ENCODE data around the gene NCOA1. TPM values are rescaled to one million over a fixed set of nuclear protein-coding genes. Genes with fewer than 3 reads are reported as not detected.
"Not testable (repeated sequence)": the region's sequence is repeated elsewhere in the genome, so short reads cannot be mapped to it uniquely, and the experiment has no call there.

NCOA1 gene
- total RNA-seq, 4 donors from 2014 or later: 41.3 to 69.6 (median 54.8) TPM

DNA sequence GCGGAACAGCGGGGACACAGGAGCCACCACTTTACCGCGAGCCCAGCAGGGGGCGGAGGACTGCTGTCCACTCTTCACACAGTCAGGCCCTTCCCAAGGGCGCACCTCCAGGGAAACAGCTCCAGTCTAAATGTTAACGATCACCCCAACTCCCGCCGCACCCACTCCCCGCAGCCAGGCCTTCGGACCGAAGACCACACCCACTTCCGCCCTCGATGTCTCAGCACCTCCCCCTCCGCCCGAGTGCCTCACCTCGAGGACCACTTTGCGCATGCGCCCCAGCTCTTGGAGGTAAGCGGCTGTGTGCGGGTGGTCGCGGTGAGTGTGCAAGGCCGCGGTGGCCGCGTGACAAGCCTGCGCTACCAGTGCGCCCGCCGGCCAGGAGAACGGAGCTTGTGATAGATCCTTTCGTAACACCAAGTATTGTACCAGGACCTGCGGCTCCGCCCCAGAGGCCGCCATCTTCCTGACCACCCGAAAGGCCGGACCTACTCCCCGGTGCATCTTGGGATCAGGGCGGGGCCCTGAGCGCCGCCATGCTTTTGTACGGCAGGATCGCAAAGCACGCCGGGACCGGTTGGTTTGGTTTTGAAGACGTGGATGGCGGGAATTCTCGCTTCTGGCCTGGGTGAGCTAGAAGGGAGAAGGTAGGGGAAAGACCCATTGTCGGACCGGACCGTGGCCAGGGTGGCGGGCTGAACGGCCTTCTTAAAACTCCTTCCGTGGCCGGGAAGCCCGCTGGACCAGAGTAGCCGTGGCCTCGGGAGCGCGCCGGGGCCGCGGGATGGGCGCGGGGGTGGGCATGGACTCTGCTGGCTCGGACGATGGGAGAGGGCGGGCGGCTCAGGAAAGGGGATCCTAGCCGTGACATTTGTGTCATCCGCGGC is 302.1 kb downstream of the NCOA1 start, which contains the start of the genes CENPO and PTRHD1:
Gene CENPO (plus strand): TSS at position 552 of the 887 bp plus-strand sequence. CDS start 495 bp downstream, outside the sequence.
Gene PTRHD1 (minus strand): TSS at position 518 of the 887 bp plus-strand sequence. CDS start 14 bp downstream, at position 504.
- H3K27me3 ChIP-seq: no peaks in the 10 kb centered on the region
- peak within 1 kb of the TSS; percentile 94 to 97 (median 96) for H3K27ac ChIP-seq
- TF ChIP-seq, protein P1, sequence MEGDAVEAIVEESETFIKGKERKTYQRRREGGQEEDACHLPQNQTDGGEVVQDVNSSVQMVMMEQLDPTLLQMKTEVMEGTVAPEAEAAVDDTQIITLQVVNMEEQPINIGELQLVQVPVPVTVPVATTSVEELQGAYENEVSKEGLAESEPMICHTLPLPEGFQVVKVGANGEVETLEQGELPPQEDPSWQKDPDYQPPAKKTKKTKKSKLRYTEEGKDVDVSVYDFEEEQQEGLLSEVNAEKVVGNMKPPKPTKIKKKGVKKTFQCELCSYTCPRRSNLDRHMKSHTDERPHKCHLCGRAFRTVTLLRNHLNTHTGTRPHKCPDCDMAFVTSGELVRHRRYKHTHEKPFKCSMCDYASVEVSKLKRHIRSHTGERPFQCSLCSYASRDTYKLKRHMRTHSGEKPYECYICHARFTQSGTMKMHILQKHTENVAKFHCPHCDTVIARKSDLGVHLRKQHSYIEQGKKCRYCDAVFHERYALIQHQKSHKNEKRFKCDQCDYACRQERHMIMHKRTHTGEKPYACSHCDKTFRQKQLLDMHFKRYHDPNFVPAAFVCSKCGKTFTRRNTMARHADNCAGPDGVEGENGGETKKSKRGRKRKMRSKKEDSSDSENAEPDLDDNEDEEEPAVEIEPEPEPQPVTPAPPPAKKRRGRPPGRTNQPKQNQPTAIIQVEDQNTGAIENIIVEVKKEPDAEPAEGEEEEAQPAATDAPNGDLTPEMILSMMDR (IDR thresholded peaks at IDR 0.05): peak in 5 of 6 experiments; percentile 39 to 87 (median 85)
- peak; percentile 20 to 56 for TF ChIP-seq POLR2A (IDR thresholded peaks at IDR 0.05)
- H3K4me3 ChIP-seq: peak within 1 kb of the TSS; percentile 64 to 85 (median 72)
- peak; percentile 95 to 98 (median 98) for DNase-seq
- H3K4me1 ChIP-seq: peaks cover 0 to 9% (median 2%) of the 10 kb centered on the region in 4 donors
- no peaks in the 10 kb centered on the region for H3K9me3 ChIP-seq
- H3K36me3 ChIP-seq: no peaks in the 10 kb centered on the region

DNA sequence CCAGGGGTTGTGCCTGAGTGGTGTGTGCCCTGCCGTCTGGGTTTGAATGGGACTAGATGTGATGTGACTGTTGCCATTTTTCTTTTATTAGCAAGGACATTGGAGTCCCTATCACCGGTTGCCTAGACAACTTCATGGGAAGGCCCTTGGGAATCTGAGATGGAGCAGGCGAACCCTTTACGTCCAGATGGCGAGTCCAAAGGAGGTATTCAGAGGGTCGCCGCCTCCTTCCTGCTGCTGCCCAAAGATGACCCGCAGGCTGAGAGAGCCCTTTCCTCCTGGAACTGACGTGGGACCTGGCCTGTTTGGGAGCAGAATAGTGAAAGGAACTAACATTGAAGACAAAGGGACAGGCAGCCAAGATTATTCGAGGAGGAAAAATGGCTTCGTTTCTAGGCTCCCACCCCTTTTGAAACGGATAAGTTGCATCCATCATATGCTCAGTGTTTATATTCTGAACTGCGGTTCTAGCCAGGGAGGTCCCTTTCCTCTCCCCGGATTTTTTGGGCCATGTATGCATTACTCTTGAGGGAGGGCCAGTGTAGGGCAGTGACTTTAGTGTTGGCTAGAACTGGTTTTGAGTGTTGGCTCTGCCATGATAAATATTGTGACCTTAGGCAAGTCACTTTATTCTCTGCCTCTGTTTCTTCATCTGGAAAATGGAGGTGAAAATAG is 302.8 kb downstream of the NCOA1 start:
- TF ChIP-seq, protein P1 (IDR thresholded peaks at IDR 0.05): no peak
- TF ChIP-seq POLR2A (IDR thresholded peaks at IDR 0.05): no peak
- H3K4me3 ChIP-seq: peak overlapping the region; percentile 64 to 85 (median 72)
- no peaks in the 10 kb centered on the region for H3K27me3 ChIP-seq
- peak overlapping the region in 2 of 4 donors; percentile 96 to 97 for H3K27ac ChIP-seq
- H3K4me1 ChIP-seq: peaks cover 0 to 9% (median 2%) of the 10 kb centered on the region in 4 donors
- no peaks in the 10 kb centered on the region for H3K9me3 ChIP-seq
- DNase-seq: no peak
- no peaks in the 10 kb centered on the region for H3K36me3 ChIP-seq

DNA sequence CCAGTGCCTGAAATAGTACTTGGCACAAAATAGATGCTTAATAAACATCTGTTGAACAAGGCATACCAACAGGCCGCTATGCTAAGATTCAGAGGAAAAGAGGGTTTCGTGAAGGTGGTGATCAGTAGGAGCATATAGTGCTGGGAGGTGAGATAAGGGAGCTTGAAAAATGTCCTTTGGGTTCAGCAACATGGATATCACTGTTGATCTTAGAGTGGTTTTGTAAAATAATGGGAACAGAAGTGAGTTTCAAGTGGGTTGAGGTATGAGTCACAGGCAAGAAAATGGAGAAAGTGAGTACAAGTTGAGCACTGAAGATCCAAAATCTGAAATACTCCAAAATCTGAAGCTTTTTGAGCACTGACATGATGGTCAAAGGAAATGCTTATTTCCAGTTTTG is 306.6 kb downstream of the NCOA1 start:
- no peak for TF ChIP-seq POLR2A (IDR thresholded peaks at IDR 0.05)
- TF ChIP-seq, protein P1 (IDR thresholded peaks at IDR 0.05): no peak
- no peak overlapping the region for H3K27ac ChIP-seq
- no peaks in the 10 kb centered on the region for H3K27me3 ChIP-seq
- H3K36me3 ChIP-seq: no peaks in the 10 kb centered on the region
- H3K4me3 ChIP-seq: no peak overlapping the region
- no peaks in the 10 kb centered on the region for H3K9me3 ChIP-seq
- DNase-seq: no peak
- H3K4me1 ChIP-seq: peaks cover 0 to 9% (median 2%) of the 10 kb centered on the region in 4 donors

DNA sequence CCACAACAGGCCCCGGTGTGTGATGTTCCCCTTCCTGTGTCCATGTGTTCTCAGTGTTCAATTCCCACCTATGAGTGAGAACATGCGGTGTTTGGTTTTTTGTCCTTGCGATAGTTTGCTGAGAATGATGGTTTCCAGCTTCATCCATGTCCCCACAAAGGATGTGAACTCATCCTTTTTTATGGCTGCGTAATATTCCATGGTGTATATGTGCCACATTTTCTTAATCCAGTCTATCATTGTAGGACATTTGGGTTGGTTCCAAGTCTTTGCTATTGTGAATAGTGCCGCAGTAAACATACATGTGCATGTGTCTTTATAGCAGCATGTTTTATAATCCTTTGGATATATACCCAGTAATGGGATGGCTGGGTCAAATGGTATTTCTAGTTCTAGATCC is 309.4 kb downstream of the NCOA1 start:
- DNase-seq, H3K9me3 ChIP-seq, H3K4me3 ChIP-seq, H3K4me1 ChIP-seq, H3K27ac ChIP-seq, H3K36me3 ChIP-seq, H3K27me3 ChIP-seq: not testable (repeated sequence)

DNA sequence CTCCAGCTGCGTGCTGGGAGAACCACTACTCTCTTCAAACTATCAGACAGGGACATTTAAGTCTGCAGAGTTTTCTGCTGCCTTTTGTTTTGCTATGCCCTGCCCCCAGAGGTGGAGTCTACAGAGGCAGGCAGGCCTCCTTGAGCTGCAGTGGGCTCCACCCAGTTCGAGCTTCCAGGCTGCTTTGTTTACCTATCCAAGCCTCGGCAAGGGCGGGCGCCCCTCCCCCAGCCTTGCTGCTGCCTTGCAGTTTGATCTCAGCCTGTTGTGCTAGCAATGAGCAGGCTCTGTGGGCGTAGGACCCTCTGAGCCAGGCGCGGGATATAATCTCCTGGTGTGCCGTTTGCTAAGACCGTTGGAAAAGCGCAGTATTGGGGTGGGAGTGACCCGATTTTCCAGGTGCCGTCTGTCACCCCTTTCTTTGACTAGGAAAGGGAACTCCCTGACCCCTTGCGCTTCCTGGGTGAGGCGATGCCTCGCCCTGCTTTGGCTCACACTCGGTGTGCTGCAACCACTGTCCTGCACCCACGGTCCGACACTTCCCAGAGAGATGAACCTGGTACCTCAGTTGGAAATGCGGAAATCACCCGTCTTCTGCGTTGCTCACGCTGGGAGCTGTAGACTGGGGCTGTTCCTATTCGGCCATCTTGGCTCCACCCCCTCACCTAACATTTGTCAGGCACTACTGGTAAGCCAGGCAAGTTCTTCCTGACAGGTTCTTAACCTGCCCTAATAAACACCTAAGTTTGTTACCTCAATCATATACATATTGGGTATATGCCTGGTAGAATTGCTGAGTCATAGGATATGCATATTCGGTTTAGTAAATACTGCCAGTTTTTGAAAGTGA is 315.0 kb downstream of the NCOA1 start:
- H3K4me3 ChIP-seq, H3K27ac ChIP-seq, H3K36me3 ChIP-seq, H3K9me3 ChIP-seq, H3K4me1 ChIP-seq, H3K27me3 ChIP-seq, DNase-seq: not testable (repeated sequence)

DNA sequence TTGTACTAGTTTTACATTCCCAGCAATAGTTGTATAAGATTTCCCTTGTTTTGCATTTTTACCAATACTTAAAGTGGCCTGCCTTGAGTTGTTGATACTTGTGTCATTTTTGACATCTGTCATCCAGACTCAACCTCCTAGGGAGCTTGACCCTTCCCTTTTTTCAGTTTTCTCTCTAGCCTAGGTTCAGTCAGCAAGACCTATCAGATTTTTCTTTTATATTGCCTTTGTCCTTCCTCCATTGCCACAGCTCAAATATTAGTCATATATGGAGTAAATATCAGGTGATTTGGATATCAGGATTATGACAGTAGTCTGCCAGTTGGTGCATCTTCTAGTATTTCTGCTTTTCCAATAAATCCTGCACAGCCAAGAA is 315.6 kb downstream of the NCOA1 start:
- no peaks in the 10 kb centered on the region for H3K9me3 ChIP-seq
- H3K36me3 ChIP-seq: peaks cover 0 to 8% (median 0%) of the 10 kb centered on the region in 3 donors
- H3K27me3 ChIP-seq: no peaks in the 10 kb centered on the region
- no peak overlapping the region for H3K4me3 ChIP-seq
- H3K27ac ChIP-seq: no peak overlapping the region
- no peaks in the 10 kb centered on the region for H3K4me1 ChIP-seq
- TF ChIP-seq, protein P1 (IDR thresholded peaks at IDR 0.05): no peak
- TF ChIP-seq POLR2A (IDR thresholded peaks at IDR 0.05): no peak
- DNase-seq: no peak
